ENCODE measurements around the gene CSDE1.

The CSDE1 gene

GRCh38 chr1:114745291-114745690 is 12.5 kb downstream of the CSDE1 start:
- H3K9ac ChIP-seq (ENCODE audit: low read depth, low read length) = no peak overlapping the region
- H3K27me3 ChIP-seq (ENCODE audit: control insufficient read depth, insufficient read depth, low read length) = no peaks in the 10 kb centered on the region
- H3K4me2 ChIP-seq (ENCODE audit: low read length) = no peak overlapping the region
- H3K4me3 ChIP-seq (ENCODE audit: low read length) = no peak overlapping the region
- H3K4me1 ChIP-seq (ENCODE audit: control insufficient read depth, insufficient read depth, low read length) = peaks cover 3% of the 10 kb centered on the region
- no peaks in the 10 kb centered on the region for H3K9me3 ChIP-seq (replicated peaks; ENCODE audit: low read length)
- peaks cover 79% of the 10 kb centered on the region for H3K36me3 ChIP-seq (ENCODE audit: insufficient read depth, low read length)

DNA sequence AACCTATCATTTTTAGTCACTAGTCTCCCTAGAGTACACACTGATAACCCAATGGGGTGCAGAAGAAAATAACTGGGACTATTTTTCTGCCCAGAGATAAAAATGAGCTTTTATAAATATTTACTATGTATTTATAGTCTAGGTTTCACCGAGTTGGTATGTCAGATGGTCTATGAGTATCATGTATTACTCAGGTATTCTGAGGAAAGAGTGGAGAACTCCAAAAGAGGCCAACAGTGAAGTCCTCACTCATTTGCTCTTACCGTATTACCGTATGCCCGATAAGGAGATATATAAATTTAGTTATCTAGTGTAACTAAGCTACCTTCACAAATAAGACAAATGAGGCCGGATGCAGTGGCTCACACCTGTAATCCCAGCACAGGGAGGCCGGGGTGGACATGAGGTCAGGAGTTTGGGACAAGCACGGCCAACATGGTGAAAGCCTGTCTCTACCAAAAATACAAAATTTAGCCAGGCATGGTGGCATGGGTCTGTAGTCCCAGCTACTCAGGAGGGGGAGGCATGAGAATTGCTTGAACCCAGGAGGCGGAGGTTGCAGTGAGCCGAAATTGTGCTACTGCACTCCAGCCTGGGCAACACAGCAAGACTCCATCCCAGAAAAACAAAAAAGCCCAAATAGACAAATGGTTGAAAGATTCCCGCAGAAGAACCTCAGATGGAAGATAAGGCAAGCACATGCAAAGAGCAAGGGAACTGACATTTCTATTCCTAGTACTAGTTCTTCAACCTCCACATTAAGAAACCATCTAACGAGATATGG is 15.6 kb downstream of the CSDE1 start:
- Histone ChIP-seq H3K9ac (ENCODE audit: low read depth, low read length) (no peak overlapping the region), H3K4me3 (ENCODE audit: low read length) (no peak overlapping the region), H3K4me2 (ENCODE audit: low read length) (no peak overlapping the region), H3K4me1 (ENCODE audit: control insufficient read depth, insufficient read depth, low read length) (peaks cover 3% of the 10 kb centered on the region), H3K27me3 (ENCODE audit: control insufficient read depth, insufficient read depth, low read length) (no peaks in the 10 kb centered on the region), H3K9me3 (replicated peaks; ENCODE audit: low read length) (no peaks in the 10 kb centered on the region), H3K36me3 (ENCODE audit: insufficient read depth, low read length) (peaks cover 75% of the 10 kb centered on the region)

DNA sequence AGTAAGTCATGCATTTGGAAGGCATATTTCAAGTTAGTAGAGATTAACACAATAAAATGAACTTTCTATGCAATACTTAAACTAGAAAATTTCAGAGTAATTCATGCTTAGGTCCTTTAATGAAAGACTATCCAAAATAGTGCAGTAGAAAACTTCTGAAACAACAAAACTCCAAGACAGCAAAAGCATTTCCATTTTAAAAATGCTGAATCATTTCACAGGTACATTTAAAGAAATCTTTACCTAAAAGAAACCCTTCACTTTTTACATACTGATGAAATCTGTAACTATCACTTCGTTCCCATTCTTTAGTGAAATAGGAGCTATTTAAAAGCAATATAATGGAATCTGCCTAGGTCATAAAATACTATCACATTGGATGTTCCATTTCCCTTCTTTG is 17.5 kb downstream of the CSDE1 start:
- H3K36me3 ChIP-seq (ENCODE audit: insufficient read depth, low read length) = peaks cover 79% of the 10 kb centered on the region
- H3K9me3 ChIP-seq (replicated peaks; ENCODE audit: low read length) = no peaks in the 10 kb centered on the region
- no peak overlapping the region for H3K4me3 ChIP-seq (ENCODE audit: low read length)
- H3K27me3 ChIP-seq (ENCODE audit: control insufficient read depth, insufficient read depth, low read length) = no peaks in the 10 kb centered on the region
- no peak overlapping the region for H3K9ac ChIP-seq (ENCODE audit: low read depth, low read length)
- H3K4me1 ChIP-seq (ENCODE audit: control insufficient read depth, insufficient read depth, low read length) = no peaks in the 10 kb centered on the region
- H3K4me2 ChIP-seq (ENCODE audit: low read length) = no peak overlapping the region

GRCh38 chr1:114737314-114737849 is 20.4 kb downstream of the CSDE1 start:
- Histone ChIP-seq H3K4me2 (ENCODE audit: low read length) (no peak overlapping the region), H3K9me3 (replicated peaks; ENCODE audit: low read length) (no peaks in the 10 kb centered on the region), H3K4me3 (ENCODE audit: low read length) (no peak overlapping the region), H3K9ac (ENCODE audit: low read depth, low read length) (no peak overlapping the region), H3K4me1 (ENCODE audit: control insufficient read depth, insufficient read depth, low read length) (no peaks in the 10 kb centered on the region), H3K27me3 (ENCODE audit: control insufficient read depth, insufficient read depth, low read length) (no peaks in the 10 kb centered on the region), H3K36me3 (ENCODE audit: insufficient read depth, low read length) (peaks cover 85% of the 10 kb centered on the region)

- H3K4me3 ChIP-seq (ENCODE audit: low read length) = no peak overlapping the region
- H3K36me3 ChIP-seq (ENCODE audit: insufficient read depth, low read length) = peaks cover 88% of the 10 kb centered on the region
- H3K9ac ChIP-seq (ENCODE audit: low read depth, low read length) = no peak overlapping the region
- H3K9me3 ChIP-seq (replicated peaks; ENCODE audit: low read length) = no peaks in the 10 kb centered on the region
- H3K4me2 ChIP-seq (ENCODE audit: low read length) = no peak overlapping the region
- H3K4me1 ChIP-seq (ENCODE audit: control insufficient read depth, insufficient read depth, low read length) = no peaks in the 10 kb centered on the region
- H3K27me3 ChIP-seq (ENCODE audit: control insufficient read depth, insufficient read depth, low read length) = no peaks in the 10 kb centered on the region
Measured at GRCh38 chr1:114735479-114735878, 22.3 kb downstream of the CSDE1 start.

DNA sequence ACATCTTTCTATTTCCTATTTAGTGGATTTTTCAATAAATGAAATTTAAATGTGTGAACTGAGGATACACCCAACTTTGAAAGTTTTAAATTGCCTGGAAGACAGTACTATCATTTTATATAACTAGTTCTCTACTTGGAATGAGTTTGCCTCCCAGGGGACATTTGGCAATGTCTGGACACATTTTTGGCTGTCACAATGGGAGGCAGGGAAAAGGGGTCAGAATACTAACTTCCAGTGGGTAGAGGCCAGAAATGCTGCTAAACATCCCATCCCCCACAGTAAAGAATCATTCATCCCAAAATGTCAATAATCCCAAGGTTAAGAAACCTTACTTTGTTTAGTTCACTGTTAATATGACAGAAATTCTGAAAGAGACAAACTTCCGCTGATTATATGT is 28.0 kb downstream of the CSDE1 start:
- Histone ChIP-seq H3K9me3 (replicated peaks; ENCODE audit: low read length) (no peaks in the 10 kb centered on the region), H3K4me2 (ENCODE audit: low read length) (no peak overlapping the region), H3K4me1 (ENCODE audit: control insufficient read depth, insufficient read depth, low read length) (no peaks in the 10 kb centered on the region), H3K9ac (ENCODE audit: low read depth, low read length) (no peak overlapping the region), H3K36me3 (ENCODE audit: insufficient read depth, low read length) (peaks cover 92% of the 10 kb centered on the region), H3K4me3 (ENCODE audit: low read length) (no peak overlapping the region), H3K27me3 (ENCODE audit: control insufficient read depth, insufficient read depth, low read length) (no peaks in the 10 kb centered on the region)

DNA sequence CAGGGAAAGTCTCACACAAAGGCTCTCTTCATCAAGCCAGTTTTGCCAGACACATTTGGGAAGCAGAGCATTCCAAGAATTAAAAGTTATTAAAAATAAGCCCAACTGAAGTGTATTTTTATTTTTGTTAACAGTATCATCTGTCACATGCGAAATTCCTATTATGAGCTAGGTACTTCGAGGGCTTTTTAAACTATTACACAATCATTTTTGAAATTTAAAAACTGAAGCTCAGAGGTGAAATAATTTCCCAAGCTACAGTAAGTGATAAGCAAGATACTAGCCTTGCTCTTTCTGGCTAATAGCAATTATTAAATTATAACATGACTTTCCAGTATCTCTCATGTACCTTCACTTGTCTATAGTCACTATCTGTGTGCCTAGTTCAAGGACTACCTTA is 29.2 kb downstream of the CSDE1 start:
- no peak overlapping the region for H3K4me2 ChIP-seq (ENCODE audit: low read length)
- peaks cover 92% of the 10 kb centered on the region for H3K36me3 ChIP-seq (ENCODE audit: insufficient read depth, low read length)

DNA sequence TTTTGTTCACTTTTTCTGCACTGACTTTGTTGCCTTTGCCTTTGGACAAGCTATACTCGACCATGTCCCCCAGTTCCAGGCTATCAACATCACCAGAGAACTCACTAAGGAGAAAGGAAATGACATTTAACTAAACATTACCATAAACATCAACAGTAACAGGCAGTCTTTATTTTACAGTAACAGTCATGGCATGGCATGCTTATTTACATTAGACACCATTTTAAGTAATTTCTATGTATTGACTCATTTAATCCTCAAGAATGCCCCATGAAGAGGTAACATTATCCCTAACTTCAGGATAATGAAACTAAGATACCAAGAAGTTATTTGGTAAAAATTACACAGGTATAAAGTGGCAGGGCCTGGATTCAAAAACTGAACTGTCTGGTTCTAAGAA is 32.6 kb downstream of the CSDE1 start:
- Histone ChIP-seq H3K4me1 (ENCODE audit: control insufficient read depth, insufficient read depth, low read length) (no peaks in the 10 kb centered on the region), H3K9me3 (replicated peaks; ENCODE audit: low read length) (no peaks in the 10 kb centered on the region), H3K36me3 (ENCODE audit: insufficient read depth, low read length) (peaks cover 93% of the 10 kb centered on the region), H3K9ac (ENCODE audit: low read depth, low read length) (no peak overlapping the region), H3K27me3 (ENCODE audit: control insufficient read depth, insufficient read depth, low read length) (no peaks in the 10 kb centered on the region), H3K4me2 (ENCODE audit: low read length) (no peak overlapping the region), H3K4me3 (ENCODE audit: low read length) (no peak overlapping the region)

More for the DNA sequence above, 29.2 kb downstream of the CSDE1 start:
- Histone ChIP-seq H3K9ac (ENCODE audit: low read depth, low read length) (no peak overlapping the region), H3K4me1 (ENCODE audit: control insufficient read depth, insufficient read depth, low read length) (no peaks in the 10 kb centered on the region), H3K4me3 (ENCODE audit: low read length) (no peak overlapping the region), H3K9me3 (replicated peaks; ENCODE audit: low read length) (no peaks in the 10 kb centered on the region), H3K27me3 (ENCODE audit: control insufficient read depth, insufficient read depth, low read length) (no peaks in the 10 kb centered on the region)

DNA sequence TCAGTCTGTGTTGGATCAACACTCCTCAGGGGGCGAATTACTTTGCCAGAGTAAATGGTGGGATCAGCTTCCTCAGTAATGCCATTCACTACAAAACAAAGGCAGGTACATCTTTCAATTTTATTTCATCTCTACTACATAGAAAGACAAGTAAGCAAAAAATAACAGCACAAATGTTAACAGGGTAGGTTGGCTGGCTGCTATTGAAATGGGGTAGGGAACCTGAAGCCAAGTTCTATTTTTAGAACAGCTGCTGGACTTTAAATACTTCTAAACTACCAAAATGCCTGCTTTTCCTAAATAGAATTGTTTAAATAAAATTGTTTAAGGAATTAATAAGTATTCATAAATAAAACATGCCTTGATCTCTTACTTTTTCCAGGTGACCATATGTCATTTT is 33.9 kb downstream of the CSDE1 start:
- Histone ChIP-seq H3K36me3 (ENCODE audit: insufficient read depth, low read length) (peaks cover 94% of the 10 kb centered on the region), H3K4me3 (ENCODE audit: low read length) (no peak overlapping the region), H3K27me3 (ENCODE audit: control insufficient read depth, insufficient read depth, low read length) (no peaks in the 10 kb centered on the region)

GRCh38 chr1:114723457-114723856 is 34.3 kb downstream of the CSDE1 start:
- H3K9ac ChIP-seq (ENCODE audit: low read depth, low read length) = no peak overlapping the region
- no peaks in the 10 kb centered on the region for H3K27me3 ChIP-seq (ENCODE audit: control insufficient read depth, insufficient read depth, low read length)
- H3K9me3 ChIP-seq (replicated peaks; ENCODE audit: low read length) = no peaks in the 10 kb centered on the region
- H3K4me1 ChIP-seq (ENCODE audit: control insufficient read depth, insufficient read depth, low read length) = no peaks in the 10 kb centered on the region
- H3K4me3 ChIP-seq (ENCODE audit: low read length) = no peak overlapping the region
- H3K36me3 ChIP-seq (ENCODE audit: insufficient read depth, low read length) = peaks cover 94% of the 10 kb centered on the region
- H3K4me2 ChIP-seq (ENCODE audit: low read length) = no peak overlapping the region

More for the DNA sequence above, 33.9 kb downstream of the CSDE1 start:
- H3K4me2 ChIP-seq (ENCODE audit: low read length) = no peak overlapping the region
- no peak overlapping the region for H3K9ac ChIP-seq (ENCODE audit: low read depth, low read length)
- H3K9me3 ChIP-seq (replicated peaks; ENCODE audit: low read length) = no peaks in the 10 kb centered on the region
- no peaks in the 10 kb centered on the region for H3K4me1 ChIP-seq (ENCODE audit: control insufficient read depth, insufficient read depth, low read length)

- Histone ChIP-seq H3K4me3 (ENCODE audit: low read length) (no peak overlapping the region), H3K27me3 (ENCODE audit: control insufficient read depth, insufficient read depth, low read length) (no peaks in the 10 kb centered on the region), H3K9ac (ENCODE audit: low read depth, low read length) (no peak overlapping the region), H3K4me2 (ENCODE audit: low read length) (no peak overlapping the region), H3K4me1 (ENCODE audit: control insufficient read depth, insufficient read depth, low read length) (peaks cover 7% of the 10 kb centered on the region), H3K9me3 (replicated peaks; ENCODE audit: low read length) (no peaks in the 10 kb centered on the region), H3K36me3 (ENCODE audit: insufficient read depth, low read length) (peaks cover 83% of the 10 kb centered on the region)
Measured at GRCh38 chr1:114720492-114720891, 37.3 kb downstream of the CSDE1 start.

DNA sequence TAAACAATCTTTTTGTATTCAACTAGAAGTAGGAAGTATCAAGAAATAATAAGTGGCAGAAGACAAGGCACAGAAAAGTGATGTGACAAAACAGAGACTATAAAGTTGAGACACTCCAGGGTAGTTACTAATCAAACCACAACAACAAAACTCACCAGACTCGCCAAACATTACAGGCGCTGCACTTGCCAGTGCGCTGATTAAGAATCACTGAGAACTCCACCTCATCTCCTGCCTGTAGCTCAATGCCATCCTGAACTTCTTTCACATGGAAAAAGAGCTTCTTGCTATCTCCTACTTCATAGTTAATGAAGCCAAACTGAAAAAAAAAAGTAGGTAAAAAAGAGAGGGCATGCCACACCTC is 38.4 kb downstream of the CSDE1 start:
- Histone ChIP-seq H3K4me2 (ENCODE audit: low read length) (no peak overlapping the region), H3K9ac (ENCODE audit: low read depth, low read length) (no peak overlapping the region), H3K36me3 (ENCODE audit: insufficient read depth, low read length) (peaks cover 73% of the 10 kb centered on the region), H3K9me3 (replicated peaks; ENCODE audit: low read length) (no peaks in the 10 kb centered on the region), H3K4me3 (ENCODE audit: low read length) (no peak overlapping the region), H3K4me1 (ENCODE audit: control insufficient read depth, insufficient read depth, low read length) (peaks cover 12% of the 10 kb centered on the region), H3K27me3 (ENCODE audit: control insufficient read depth, insufficient read depth, low read length) (no peaks in the 10 kb centered on the region)

Data from skeletal muscle satellite cell (primary cell).